ENCODE data around the gene C4BPB.
"Not testable (repeated sequence)": the region's sequence is repeated elsewhere in the genome, so short reads cannot be mapped to it uniquely, and the experiment has no call there.

The C4BPB gene, protein sequence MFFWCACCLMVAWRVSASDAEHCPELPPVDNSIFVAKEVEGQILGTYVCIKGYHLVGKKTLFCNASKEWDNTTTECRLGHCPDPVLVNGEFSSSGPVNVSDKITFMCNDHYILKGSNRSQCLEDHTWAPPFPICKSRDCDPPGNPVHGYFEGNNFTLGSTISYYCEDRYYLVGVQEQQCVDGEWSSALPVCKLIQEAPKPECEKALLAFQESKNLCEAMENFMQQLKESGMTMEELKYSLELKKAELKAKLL

DNA sequence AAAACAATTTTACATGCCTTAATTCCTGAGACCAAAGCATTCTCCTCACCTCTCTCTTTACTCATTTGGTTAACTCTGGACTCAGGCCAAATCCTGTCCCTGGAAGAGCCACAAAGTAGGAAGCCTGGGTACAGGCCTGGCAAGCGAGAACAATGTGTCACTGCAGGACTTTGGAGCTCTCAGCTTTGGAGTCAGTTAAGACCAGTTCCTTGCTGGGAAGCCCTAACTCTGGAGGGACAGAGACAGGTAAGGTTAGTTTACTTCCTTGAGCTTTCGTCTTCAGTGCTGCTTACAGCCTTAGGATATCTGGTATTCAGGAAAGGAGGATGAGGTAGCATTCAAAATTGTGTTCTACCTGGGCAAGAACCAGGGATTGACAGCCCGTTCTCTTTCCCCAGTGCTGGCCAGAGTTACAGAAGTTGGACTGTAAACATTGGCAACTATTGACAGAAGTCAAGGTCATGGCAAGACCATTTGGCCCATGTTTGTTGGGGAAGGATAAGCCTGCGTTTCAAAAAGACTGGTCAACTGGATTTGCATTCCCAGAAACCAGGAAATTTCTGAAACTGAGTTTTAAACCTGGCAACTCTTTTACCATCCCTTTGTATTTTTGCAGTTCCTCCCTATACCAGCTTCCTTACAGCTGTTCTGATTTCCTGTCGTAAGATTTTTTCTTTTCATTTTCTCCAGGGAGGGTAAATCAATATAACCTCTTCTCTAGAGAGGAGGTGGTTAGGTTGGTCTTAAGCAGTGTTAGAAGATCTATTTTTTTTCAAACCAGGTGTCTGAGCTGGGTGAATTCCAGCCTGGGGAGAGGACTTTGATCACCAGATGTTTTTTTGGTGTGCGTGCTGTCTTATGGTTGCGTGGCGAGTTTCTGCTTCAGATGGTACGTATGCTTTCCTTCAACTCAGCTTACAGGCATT is at the start of gene C4BPB:
C4BPB (plus strand) TSS at position 160 of the 926 bp plus-strand sequence; CDS start at position 832, 672 bp downstream.
- no peak for TF ChIP-seq Cebpa-rat (IDR thresholded peaks at IDR 0.05)
- Histone ChIP-seq H3K4me2 (peak within 1 kb of the TSS; percentile 43 to 83 (median 55)), H3K27ac (no peak within 1 kb of the TSS; a peak in 1 of 22 replicates), H3K27me3 (no peaks in the 10 kb centered on the region), H3K4me3 (no peak within 1 kb of the TSS), H3K9me3 (replicated peaks in 1 of 11) (no peaks in the 10 kb centered on the region), H3K4me1 (peaks cover 10 to 46% (median 14%) of the 10 kb centered on the region in 10 experiments; a peak in 18 of 20 replicates), H3K36me3 (no peaks in the 10 kb centered on the region), H3K9ac (peak within 1 kb of the TSS in 1 of 11 experiments; percentile 13; a peak in 1 of 22 replicates), H4K20me1 (no peaks in the 10 kb centered on the region)

DNA sequence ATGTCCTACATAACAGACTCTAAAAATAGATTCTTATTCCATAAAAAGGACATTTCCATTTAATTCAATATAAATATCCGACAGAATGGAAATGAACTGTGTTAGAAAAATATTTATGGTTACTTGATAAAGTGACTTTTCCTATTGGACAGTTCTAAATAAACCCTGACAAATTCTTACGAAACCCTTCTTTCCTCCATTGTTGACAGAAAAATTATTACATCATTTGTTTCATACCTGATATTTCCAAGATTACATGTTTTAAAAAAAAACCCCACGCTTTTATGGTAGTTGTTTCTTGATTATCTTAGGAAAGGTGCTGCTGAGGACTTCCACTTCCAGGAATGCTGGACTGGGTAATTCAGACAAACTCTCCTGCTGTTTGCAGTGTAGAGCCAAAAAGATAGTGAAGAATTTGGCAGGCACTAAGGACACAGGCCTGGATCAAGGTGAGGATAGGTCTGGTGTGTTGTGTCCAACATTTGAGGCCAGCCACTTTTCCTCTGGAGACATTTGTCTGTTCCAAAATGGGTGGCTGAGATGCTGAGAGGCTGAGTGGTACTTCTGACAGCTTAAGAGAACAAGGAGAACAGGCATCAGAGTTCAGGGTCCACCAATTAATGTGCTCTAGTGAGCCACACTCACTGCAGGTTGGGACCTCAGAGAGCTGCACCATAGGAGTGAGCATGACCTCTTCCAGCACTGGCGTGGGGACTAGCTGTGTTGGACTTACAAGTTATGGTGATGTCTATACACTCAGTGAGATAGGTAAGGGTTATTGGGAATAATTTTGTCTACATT is 49.1 kb upstream of the C4BPB start:
- no peak overlapping the region for H3K27ac ChIP-seq
- H3K4me3 ChIP-seq: no peak overlapping the region
- no peaks in the 10 kb centered on the region for H4K20me1 ChIP-seq
- H3K36me3 ChIP-seq: no peaks in the 10 kb centered on the region
- no peaks in the 10 kb centered on the region for H3K9me3 ChIP-seq (replicated peaks in 1 of 11)
- no peaks in the 10 kb centered on the region for H3K4me1 ChIP-seq
- no peak for TF ChIP-seq Cebpa-rat (IDR thresholded peaks at IDR 0.05)
- H3K27me3 ChIP-seq: no peaks in the 10 kb centered on the region
- no peak overlapping the region for H3K4me2 ChIP-seq
- no peak overlapping the region for H3K9ac ChIP-seq

DNA sequence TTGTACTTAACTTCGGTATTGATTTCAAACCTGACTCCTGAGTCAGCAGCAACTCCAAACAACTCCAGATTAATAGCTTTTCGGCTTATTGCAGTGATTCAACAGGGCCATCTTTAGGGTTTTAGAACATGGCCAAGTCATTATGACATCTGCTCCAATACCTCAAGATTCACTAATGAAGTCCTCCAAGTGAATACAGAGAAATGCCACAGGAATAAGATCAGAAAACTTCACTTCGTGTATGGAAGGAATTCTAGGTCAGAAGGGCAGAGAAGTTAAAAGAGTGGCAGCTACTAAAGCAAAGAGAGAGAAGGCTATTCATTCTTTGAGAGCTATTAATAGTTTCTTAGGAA is 48.5 kb upstream of the C4BPB start:
- no peak for TF ChIP-seq Cebpa-rat (IDR thresholded peaks at IDR 0.05)
- no peak overlapping the region for H3K4me3 ChIP-seq
- no peaks in the 10 kb centered on the region for H3K9me3 ChIP-seq (replicated peaks in 1 of 11)
- H4K20me1 ChIP-seq: no peaks in the 10 kb centered on the region
- H3K27ac ChIP-seq: no peak overlapping the region
- H3K27me3 ChIP-seq: no peaks in the 10 kb centered on the region
- H3K9ac ChIP-seq: no peak overlapping the region
- no peaks in the 10 kb centered on the region for H3K4me1 ChIP-seq
- H3K4me2 ChIP-seq: no peak overlapping the region
- H3K36me3 ChIP-seq: no peaks in the 10 kb centered on the region

DNA sequence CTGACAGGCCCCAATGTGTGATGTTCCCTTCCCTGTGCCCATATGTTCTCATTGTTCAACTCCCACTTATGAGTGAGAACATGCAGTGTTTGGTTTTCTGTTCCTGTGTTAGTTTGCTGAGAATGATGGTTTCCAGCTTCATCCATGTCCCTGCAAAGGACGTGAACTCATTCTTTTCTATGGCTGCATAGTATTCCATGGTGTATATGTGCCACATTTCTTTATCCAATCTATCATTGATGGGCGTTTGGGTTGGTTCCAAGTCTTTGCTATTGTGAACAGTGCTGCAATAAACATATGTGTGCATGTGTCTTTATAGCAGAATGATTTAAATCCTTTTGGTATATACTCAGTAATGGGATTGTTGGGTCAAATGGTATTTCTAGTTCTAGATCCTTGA is 47.3 kb upstream of the C4BPB start:
- H4K20me1 ChIP-seq; H3K4me2 ChIP-seq; H3K27me3 ChIP-seq; H3K4me1 ChIP-seq; H3K9ac ChIP-seq; H3K36me3 ChIP-seq; H3K27ac ChIP-seq; H3K9me3 ChIP-seq (replicated peaks in 1 of 11); H3K4me3 ChIP-seq: not testable (repeated sequence)

DNA sequence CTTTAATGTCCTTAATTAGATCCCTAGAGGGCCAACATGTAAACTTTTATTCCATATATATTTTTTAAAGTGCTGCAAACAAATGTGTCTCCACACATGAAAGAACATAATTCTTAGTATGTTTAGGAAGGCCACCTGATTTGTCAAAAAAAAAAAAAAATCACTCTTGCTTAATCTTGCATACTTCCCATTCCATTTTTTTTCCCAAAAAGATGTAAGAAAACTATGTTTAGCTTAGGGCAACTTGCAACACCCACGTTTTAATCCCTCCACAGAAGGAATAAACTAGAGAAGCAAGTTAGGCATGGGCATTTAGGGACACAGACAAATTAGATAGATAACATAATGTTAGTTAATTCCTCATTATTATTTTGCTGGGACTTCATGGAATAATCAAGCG is 43.2 kb upstream of the C4BPB start:
- Histone ChIP-seq H3K27ac (no peak overlapping the region), H3K4me1 (no peaks in the 10 kb centered on the region), H3K36me3 (no peaks in the 10 kb centered on the region), H3K9ac (no peak overlapping the region), H3K4me3 (no peak overlapping the region), H3K27me3 (peaks cover 0 to 3% (median 1%) of the 10 kb centered on the region in 11 experiments; a peak in 11 of 22 replicates), H3K4me2 (no peak overlapping the region), H4K20me1 (no peaks in the 10 kb centered on the region), H3K9me3 (replicated peaks in 1 of 11) (peaks cover 0 to 4% (median 3%) of the 10 kb centered on the region in 11 experiments; a peak in 18 of 22 replicates)
- no peak for TF ChIP-seq Cebpa-rat (IDR thresholded peaks at IDR 0.05)

DNA sequence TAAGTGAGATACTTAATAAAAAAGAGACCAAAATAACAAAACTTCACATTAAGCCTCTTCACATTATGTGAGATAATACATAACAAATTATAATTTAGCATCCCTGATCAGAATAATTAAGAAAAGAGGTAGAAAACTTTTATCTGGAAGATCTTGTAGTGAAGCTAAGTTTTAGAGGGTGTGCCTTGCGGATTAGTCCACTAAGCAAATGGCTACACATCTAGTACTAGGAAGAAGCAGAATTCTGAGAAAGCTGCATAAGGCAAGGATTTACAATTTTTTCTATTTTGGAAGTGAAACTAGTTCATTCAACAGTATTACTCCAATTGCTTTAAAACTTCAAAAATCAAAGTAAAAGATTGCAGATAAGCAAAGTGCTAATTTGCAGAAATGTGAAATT is 41.2 kb upstream of the C4BPB start:
- no peak overlapping the region for H3K4me3 ChIP-seq
- no peaks in the 10 kb centered on the region for H4K20me1 ChIP-seq
- no peak overlapping the region for H3K4me2 ChIP-seq
- peaks cover 0 to 23% (median 18%) of the 10 kb centered on the region in 11 experiments; a peak in 18 of 22 replicates for H3K9me3 ChIP-seq (replicated peaks in 1 of 11)
- no peaks in the 10 kb centered on the region for H3K36me3 ChIP-seq
- H3K9ac ChIP-seq: no peak overlapping the region
- no peaks in the 10 kb centered on the region for H3K4me1 ChIP-seq
- no peak overlapping the region for H3K27ac ChIP-seq
- H3K27me3 ChIP-seq: peaks cover 0 to 11% (median 6%) of the 10 kb centered on the region in 11 experiments; a peak in 11 of 22 replicates
- no peak for TF ChIP-seq Cebpa-rat (IDR thresholded peaks at IDR 0.05)

DNA sequence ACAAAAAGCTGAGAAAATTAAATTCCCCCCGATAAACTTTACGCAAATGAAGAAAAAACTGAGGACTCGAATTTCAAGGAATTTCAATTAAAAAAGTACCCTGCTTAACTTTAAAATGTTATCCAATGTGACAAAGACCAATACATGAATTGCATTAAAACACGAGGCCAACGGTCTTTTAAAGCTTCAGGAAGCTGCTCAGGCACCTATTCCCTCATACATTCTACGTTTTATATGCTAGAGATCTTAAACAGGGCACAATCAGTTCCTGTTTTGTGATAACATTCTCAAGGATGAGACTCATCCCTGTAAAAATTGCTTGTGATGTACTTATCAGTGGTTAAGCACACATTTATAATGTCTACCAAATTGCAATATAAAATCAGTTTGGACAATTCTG is 40.6 kb upstream of the C4BPB start:
- Histone ChIP-seq H3K27ac (no peak overlapping the region), H3K4me3 (no peak overlapping the region), H3K9ac (no peak overlapping the region), H4K20me1 (no peaks in the 10 kb centered on the region), H3K36me3 (no peaks in the 10 kb centered on the region), H3K9me3 (replicated peaks in 1 of 11) (peaks cover 0 to 28% (median 24%) of the 10 kb centered on the region in 11 experiments; a peak in 20 of 22 replicates), H3K4me2 (no peak overlapping the region), H3K4me1 (no peaks in the 10 kb centered on the region), H3K27me3 (peaks cover 0 to 11% (median 6%) of the 10 kb centered on the region in 11 experiments; a peak in 11 of 22 replicates)
- no peak for TF ChIP-seq Cebpa-rat (IDR thresholded peaks at IDR 0.05)

DNA sequence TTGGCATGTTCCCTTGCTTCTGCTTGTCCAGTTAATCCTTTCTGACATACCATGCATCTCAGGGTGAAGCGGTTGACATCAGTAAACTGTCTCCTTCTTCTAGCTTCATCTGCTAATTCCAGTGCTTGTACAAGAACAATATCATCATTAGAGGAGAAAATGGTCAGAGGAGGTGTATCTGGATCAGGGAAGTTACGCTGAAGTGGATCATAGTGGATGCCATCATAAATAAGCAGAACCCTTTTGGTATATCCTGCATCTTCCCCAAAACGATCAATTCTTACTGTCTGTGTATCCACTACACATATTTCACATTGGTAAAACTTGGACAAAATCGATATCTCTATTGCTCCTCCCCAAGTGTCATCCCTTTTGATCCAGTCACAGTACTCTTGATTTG is 39.6 kb upstream of the C4BPB start:
- Histone ChIP-seq H3K27ac (no peak overlapping the region), H3K9ac (no peak overlapping the region)

DNA sequence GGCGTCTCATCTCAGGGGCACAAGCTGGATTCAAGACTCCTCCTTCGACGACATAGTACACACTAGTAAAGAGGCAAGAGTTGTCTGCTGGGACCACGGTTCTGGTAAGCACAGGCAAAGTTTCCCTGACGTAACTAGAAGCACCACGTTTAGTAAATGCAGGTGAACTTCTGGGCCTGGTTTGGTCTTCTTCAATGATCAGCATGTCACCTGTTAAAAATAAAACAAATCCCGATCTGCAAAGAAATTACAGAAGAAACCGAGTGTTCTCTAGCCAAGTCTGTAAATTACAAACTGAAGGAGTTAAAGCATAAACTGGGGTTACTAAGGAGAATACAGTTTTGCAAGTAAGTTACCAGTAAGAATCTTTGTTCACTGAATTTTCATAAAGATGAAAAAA is 39.1 kb upstream of the C4BPB start:
- Histone ChIP-seq H3K27ac (no peak overlapping the region), H3K9ac (no peak overlapping the region), H4K20me1 (no peaks in the 10 kb centered on the region), H3K4me2 (no peak overlapping the region), H3K4me1 (peaks cover 0 to 7% (median 0%) of the 10 kb centered on the region in 10 experiments; a peak in 5 of 20 replicates), H3K4me3 (no peak overlapping the region), H3K27me3 (peaks cover 0 to 11% (median 6%) of the 10 kb centered on the region in 11 experiments; a peak in 11 of 22 replicates), H3K36me3 (no peaks in the 10 kb centered on the region), H3K9me3 (replicated peaks in 1 of 11) (peaks cover 0 to 34% (median 29%) of the 10 kb centered on the region in 11 experiments; a peak in 20 of 22 replicates)
- no peak for TF ChIP-seq Cebpa-rat (IDR thresholded peaks at IDR 0.05)

More for the DNA sequence above, 39.6 kb upstream of the C4BPB start:
- H3K27me3 ChIP-seq: peaks cover 0 to 11% (median 6%) of the 10 kb centered on the region in 11 experiments; a peak in 11 of 22 replicates
- no peaks in the 10 kb centered on the region for H3K36me3 ChIP-seq
- no peaks in the 10 kb centered on the region for H4K20me1 ChIP-seq
- H3K4me1 ChIP-seq: peaks cover 0 to 3% (median 0%) of the 10 kb centered on the region in 10 experiments; a peak in 5 of 20 replicates
- no peak for TF ChIP-seq Cebpa-rat (IDR thresholded peaks at IDR 0.05)
- H3K9me3 ChIP-seq (replicated peaks in 1 of 11): peaks cover 0 to 34% (median 29%) of the 10 kb centered on the region in 11 experiments; a peak in 20 of 22 replicates
- no peak overlapping the region for H3K4me2 ChIP-seq
- H3K4me3 ChIP-seq: no peak overlapping the region
